HG03103 (cell line): ENCODE data around the gene ADGRG7.
A peak's percentile ranks its signal among the peaks of the same experiment; 100 is the strongest.
"Not testable (repeated sequence)": the region's sequence is repeated elsewhere in the genome, so short reads cannot be mapped to it uniquely, and the experiment has no call there.

Experiments
- ATAC-seq: cut with Tn5 transposase; IDR thresholded peaks from one replicate; pipeline ENCODE4 v1.9.1; 2021; ENCODE audit warnings: low read depth; ENCODE audit not compliant: unreplicated experiment

Gene ADGRG7, protein sequence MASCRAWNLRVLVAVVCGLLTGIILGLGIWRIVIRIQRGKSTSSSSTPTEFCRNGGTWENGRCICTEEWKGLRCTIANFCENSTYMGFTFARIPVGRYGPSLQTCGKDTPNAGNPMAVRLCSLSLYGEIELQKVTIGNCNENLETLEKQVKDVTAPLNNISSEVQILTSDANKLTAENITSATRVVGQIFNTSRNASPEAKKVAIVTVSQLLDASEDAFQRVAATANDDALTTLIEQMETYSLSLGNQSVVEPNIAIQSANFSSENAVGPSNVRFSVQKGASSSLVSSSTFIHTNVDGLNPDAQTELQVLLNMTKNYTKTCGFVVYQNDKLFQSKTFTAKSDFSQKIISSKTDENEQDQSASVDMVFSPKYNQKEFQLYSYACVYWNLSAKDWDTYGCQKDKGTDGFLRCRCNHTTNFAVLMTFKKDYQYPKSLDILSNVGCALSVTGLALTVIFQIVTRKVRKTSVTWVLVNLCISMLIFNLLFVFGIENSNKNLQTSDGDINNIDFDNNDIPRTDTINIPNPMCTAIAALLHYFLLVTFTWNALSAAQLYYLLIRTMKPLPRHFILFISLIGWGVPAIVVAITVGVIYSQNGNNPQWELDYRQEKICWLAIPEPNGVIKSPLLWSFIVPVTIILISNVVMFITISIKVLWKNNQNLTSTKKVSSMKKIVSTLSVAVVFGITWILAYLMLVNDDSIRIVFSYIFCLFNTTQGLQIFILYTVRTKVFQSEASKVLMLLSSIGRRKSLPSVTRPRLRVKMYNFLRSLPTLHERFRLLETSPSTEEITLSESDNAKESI

DNA sequence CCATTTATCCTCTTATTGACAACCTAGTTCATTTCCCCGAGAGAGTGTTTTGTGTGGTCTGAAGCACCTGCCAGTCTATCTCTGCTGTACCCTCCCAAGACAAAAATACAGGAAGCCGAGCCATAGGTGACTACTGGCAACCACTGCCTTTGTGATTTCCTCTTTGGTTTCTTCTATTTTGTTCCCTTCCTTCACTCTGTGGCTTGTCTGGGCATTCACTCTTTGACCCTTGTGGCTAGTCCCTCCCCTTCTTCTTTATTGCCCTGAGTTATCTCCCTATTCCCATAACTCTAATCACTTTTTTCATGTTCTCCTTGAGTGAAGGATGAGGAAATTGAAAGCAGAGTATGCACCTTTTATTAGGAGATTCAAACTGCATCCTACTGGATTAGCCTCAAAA lies at the start of gene ADGRG7:
TSS of gene ADGRG7 (plus strand) at position 297 of the 400 bp plus-strand sequence. CDS start 256 bp downstream, outside the sequence.
- no peak for ATAC-seq

- ATAC-seq: no peak
These were observed 49.0 kb upstream of the ADGRG7 start for GRCh38 chr3:100560426-100560825.

DNA sequence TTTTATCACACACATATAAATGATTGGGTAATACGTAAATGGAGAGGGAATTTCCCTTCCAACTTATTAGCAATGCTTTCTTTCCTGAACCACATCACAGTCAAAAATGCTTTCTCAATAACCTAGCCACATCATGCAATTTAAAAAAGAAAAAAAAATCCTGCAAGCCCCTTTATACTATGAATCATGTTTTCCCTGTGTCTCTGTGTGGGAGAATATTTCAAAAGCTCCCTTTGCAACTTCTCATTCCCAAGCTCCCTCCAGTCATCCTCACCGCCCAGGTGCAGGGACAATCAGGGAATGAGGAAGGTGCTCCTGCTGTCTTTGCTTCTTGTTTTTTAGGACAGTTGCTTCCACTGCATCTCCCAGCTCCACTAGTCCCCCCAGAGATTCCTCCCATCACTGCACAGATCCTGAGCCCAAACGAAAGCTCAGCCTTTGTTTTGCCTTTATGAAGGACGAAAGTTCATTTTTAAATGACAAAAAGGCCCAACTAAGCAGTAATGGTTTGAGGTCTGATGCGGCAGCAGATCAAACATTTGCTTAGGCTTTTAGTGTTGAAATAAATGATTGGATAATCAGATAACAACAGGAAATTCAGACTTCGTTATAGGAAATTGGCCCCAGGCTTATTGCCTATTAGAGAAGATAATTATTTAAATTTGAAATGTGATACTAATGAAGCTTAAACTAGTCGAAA lies 47.8 kb upstream of the ADGRG7 start:
- no peak for ATAC-seq

GRCh38 chr3:100562224-100562857 lies 47.1 kb upstream of the ADGRG7 start:
- no peak for ATAC-seq

GRCh38 chr3:100563228-100563627 lies 46.2 kb upstream of the ADGRG7 start:
- ATAC-seq: no peak

DNA sequence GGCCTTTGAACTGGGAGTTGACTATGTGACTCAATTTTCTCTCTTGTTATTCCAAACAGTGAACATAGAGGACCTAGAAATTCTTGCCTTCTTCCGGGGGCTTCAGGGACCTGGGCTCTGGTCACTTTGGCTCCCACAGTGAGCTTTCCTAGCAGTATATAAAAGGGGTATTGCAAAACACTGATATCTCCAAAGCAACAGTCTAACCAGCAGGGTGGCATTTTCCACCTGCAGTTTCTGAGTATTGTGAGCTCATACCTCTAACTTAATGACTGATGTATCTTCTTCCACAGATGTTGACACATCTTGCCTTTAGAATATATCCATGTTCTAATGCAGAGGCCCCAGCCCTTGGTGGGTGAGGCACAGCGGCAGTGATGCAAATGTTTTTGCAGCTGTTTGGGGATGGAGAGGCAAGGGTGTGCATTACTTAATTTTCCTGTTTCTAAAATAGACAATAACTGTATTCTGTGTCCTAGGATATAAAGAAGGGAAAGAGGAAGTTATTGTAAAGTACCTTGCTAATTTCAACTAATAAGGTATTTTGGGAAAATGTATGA lies 45.7 kb upstream of the ADGRG7 start:
- no peak for ATAC-seq

DNA sequence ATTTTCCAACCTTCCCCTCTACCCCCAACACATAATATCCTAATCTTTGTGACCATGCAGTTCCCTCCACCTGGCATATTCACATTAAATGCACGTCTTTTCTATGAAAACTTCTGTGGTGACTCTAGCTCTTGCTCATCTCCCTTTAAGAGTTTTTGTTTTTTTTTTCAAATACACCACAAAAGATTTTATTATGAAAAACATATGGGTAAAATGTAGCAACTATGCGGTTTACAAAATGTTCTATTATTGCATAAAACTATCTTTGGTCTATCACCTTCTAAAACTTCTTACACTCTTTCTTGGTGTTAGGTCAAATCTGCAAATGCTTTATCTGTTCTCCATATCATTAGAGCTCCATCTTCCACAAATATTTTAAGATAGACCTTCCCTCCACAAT lies 38.6 kb upstream of the ADGRG7 start:
- no peak for ATAC-seq

DNA sequence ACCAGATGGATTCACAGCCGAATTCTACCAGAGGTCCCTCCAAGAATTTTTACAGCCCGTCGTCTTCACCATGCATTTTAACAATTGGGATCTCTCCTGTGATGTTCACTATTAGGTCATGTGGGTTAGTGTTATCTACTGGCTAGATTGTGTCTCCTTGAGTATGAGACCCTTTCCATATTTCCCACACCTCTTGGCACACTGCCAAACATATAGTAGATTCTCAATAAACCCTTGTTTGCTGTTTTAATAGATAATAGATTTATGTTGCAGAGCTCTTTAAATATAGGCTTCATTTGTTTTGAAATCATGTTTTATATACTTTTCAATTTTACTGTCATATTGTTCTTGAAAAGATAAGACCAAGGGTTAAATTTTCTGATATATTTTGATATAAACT lies 34.9 kb upstream of the ADGRG7 start:
- ATAC-seq: no peak

DNA sequence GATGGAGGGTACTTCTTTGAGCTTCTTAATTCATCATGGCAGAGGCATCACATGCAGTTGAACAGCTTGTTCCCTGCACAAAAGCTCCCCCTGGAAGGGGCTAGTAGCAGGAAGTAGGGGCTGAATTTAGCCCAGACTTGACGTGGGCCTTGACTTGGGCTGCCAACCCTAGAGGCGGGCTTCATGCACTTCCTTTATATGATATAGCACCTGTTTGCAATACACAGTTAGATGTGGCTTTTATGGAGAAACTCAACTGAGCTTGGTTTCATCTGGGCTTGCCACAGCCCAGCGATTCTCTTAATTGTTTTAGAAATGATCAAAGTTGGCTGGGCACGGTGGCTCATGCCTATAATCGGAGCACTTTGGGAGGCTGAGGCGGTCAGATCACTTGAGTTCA lies 33.7 kb upstream of the ADGRG7 start:
- ATAC-seq: no peak

DNA sequence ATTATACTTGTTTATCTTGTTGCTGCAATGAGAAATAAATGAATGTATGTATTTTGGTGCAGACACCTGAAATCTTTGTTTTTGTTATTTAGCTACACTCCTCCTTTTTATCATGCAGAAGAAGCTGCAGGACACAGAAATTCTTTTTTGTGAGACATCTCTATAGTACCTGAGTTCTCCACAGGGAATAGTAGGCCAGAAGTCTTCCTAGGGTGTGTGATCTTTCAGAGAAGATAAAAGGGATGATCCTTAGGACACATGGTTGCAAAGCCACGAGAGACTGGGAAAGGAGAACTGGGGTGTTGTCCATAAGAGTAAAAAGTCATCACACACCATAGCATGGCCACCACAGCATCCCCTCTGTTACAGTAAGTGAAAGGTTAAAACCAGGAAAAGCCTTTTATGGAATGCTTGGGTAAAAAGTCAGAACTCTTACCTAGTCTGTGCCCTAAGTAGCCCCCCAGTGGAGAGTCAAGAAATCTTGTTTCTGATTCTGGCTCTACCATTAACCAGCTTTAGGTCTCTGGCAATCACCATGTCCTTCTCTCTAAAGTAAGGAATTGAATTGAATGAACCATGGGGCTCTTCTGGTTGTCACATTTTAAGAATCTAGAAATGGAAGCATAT lies 31.9 kb upstream of the ADGRG7 start:
- ATAC-seq: no peak

DNA sequence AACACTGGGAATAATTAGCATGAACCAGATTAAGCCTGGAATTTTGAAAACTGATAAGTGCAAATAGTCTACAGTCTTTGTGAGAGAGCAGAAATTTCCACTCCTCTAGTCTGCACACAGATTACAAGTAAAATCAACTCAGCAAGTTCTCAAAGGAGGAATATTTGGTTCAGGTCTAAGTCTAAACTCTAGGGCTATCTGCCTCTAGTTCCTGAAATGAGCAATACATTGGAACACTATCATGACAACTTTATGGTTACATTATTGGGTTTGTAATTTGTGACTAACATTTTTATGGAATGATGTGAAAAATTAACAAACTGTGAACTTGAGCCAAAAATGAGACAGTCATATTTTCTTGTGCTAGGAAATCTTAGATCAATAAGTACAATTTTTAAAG lies 30.8 kb upstream of the ADGRG7 start:
- ATAC-seq: no peak

DNA sequence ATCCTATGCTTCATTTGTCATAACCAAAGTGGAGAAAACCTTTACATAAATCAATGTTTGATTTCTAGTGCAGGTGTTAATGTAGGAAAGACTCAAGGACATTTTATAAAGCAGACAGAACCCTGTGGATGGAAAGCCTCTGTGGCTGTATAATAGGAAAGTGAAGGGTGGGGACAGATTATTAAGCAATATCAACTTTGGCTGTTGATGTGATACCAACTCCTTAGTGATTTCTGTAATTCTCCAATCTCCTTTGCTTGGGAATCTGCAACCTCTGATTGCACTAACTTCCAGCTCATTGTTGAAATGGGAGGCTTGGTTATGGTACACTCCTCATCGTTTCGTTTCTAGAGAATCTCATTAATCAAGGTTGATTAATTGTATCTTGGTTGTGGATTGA lies 29.3 kb upstream of the ADGRG7 start:
- ATAC-seq: no peak

GRCh38 chr3:100581650-100582049 lies 27.8 kb upstream of the ADGRG7 start:
- ATAC-seq: no peak

GRCh38 chr3:100582157-100582556 lies 27.2 kb upstream of the ADGRG7 start:
- ATAC-seq: not testable (repeated sequence)

DNA sequence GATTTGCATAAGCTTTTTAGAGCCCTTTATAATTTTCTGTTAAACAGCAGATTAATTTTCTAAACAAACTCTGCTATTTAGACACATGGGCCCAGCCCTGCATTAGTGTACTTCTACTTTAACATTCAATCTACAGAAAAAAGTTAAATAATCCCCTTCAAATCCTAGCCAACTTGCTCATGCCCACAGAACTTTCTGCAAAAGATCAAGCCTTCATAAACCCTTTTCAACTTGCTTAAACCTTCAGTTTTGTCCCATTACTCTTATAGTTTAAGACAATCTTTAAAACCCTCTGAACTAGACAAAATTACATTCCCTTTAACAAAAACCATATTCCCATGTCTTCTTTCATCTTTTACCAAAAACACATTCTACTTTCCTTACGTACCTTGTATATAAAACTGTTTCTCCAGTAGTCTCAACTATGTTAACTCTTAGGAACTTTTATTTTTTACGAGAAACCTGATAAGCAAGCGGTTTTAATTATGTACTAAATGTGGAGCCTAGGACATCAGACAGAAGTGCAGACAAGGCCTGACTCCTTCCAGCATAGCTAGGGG lies 25.2 kb upstream of the ADGRG7 start:
- ATAC-seq: no peak

DNA sequence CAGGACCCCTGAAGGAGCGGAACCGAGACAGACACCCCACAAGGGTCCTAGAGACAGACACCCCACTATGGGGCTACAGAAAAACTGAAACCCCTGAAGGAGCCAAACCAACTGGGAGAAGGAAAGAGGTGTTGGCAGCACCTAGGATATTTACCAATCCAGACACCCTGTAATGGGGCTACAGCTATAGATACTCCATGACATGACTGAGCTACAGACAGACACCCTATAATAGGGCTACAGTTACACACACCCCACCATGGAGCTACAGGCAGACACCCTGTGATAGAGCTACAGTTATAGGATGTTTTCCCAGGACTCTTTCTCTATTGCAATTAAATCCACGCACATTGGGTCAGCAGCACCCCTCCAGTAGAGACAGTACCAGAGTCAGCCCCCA lies 22.6 kb upstream of the ADGRG7 start:
- ATAC-seq: no peak

GRCh38 chr3:100588251-100588650 lies 21.1 kb upstream of the ADGRG7 start:
- no peak for ATAC-seq

GRCh38 chr3:100590114-100590839 lies 19.1 kb upstream of the ADGRG7 start:
- peak; percentile 78 for ATAC-seq

DNA sequence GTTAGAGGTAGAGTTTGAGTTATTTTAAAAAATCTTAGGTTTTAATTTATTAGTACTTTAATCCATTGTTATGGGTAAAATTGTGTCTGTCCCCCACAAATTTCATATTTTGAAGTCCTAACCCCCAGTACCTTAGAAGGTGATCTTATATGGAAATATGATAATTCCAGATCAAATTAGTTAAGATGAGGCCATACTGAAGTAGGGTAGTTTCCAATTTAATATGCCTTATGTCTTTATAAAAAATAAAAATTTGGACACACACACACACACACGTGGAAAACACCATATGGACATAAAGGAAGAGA lies 18.6 kb upstream of the ADGRG7 start:
- ATAC-seq: no peak
